ENCODE measurements around the gene LRRC52. TPM values are rescaled to one million over a fixed set of nuclear protein-coding genes. Genes with fewer than 3 reads are reported as not detected.
A peak's percentile ranks its signal among the peaks of the same experiment; 100 is the strongest.

The LRRC52 gene
- total and polyA plus RNA-seq, 8 donors = not detected

- peaks cover 0 to 6% (median 3%) of the 10 kb centered on the region in 4 donors for H3K4me1 ChIP-seq
- 62 to 89% (median 75%) methylated on average over 4 of the region's 4 CpGs for WGBS, 5 donors
- H3K4me3 ChIP-seq = no peak overlapping the region
- H3K36me3 ChIP-seq = no peaks in the 10 kb centered on the region
- intact Hi-C loops (cut with DNase I; ENCODE audit: low total_unique reads) = no loop called here
- TF ChIP-seq POLR2A (IDR thresholded peaks at IDR 0.05) (no peak), CTCF (IDR thresholded peaks at IDR 0.05) (no peak), EP300 (IDR thresholded peaks at IDR 0.05) (no peak), POLR2AphosphoS5 (IDR thresholded peaks at IDR 0.05) (no peak)
- no peaks in the 10 kb centered on the region for H3K9me3 ChIP-seq
- no peak for DNase-seq
- H3K27ac ChIP-seq = no peak overlapping the region
- no peaks in the 10 kb centered on the region for H3K27me3 ChIP-seq
These were observed 10.5 kb upstream of the LRRC52 start for GRCh38 chr1:165533254-165533653.

- TF ChIP-seq EP300 (IDR thresholded peaks at IDR 0.05) = no peak
- no peak for TF ChIP-seq CTCF (IDR thresholded peaks at IDR 0.05)
- no peak for TF ChIP-seq POLR2AphosphoS5 (IDR thresholded peaks at IDR 0.05)
- no peak for TF ChIP-seq POLR2A (IDR thresholded peaks at IDR 0.05)
- Histone ChIP-seq H3K27ac (no peak overlapping the region), H3K4me1 (peaks cover 0 to 5% (median 2%) of the 10 kb centered on the region in 4 donors), H3K4me3 (no peak overlapping the region), H3K36me3 (no peaks in the 10 kb centered on the region), H3K27me3 (no peaks in the 10 kb centered on the region), H3K9me3 (no peaks in the 10 kb centered on the region)
- intact Hi-C loops (cut with DNase I; ENCODE audit: low total_unique reads) = no loop called here
- no peak for DNase-seq
- WGBS, 5 donors = 70 to 82% (median 79%) methylated on average over 3 of the region's 3 CpGs
These were observed 7.8 kb upstream of the LRRC52 start for GRCh38 chr1:165536016-165536415.

GRCh38 chr1:165537356-165538109 is 6.3 kb upstream of the LRRC52 start:
- Histone ChIP-seq H3K27ac (no peak overlapping the region), H3K27me3 (no peaks in the 10 kb centered on the region), H3K4me3 (no peak overlapping the region), H3K36me3 (no peaks in the 10 kb centered on the region), H3K4me1 (peaks cover 0 to 7% (median 6%) of the 10 kb centered on the region in 4 donors), H3K9me3 (no peaks in the 10 kb centered on the region)
- intact Hi-C loops (cut with DNase I; ENCODE audit: low total_unique reads) = no loop called here
- WGBS, 5 donors = 59 to 66% (median 65%) methylated on average over 14 of the region's 14 CpGs
- no peak for DNase-seq
- TF ChIP-seq CTCF (IDR thresholded peaks at IDR 0.05) (no peak), POLR2AphosphoS5 (IDR thresholded peaks at IDR 0.05) (no peak), EP300 (IDR thresholded peaks at IDR 0.05) (no peak), POLR2A (IDR thresholded peaks at IDR 0.05) (no peak)

- Histone ChIP-seq H3K4me1 (peaks cover 0 to 23% (median 20%) of the 10 kb centered on the region in 4 donors), H3K36me3 (no peaks in the 10 kb centered on the region), H3K4me3 (no peak overlapping the region), H3K27ac (no peak overlapping the region), H3K27me3 (no peaks in the 10 kb centered on the region), H3K9me3 (no peaks in the 10 kb centered on the region)
- WGBS, 5 donors = 58 to 80% (median 72%) methylated on average over 4 of the region's 4 CpGs
- intact Hi-C loops (cut with DNase I; ENCODE audit: low total_unique reads) = no loop called here
- no peak for TF ChIP-seq EP300 (IDR thresholded peaks at IDR 0.05)
- DNase-seq = peak in 1 of 2 donors; percentile 17
These were observed 4.5 kb upstream of the LRRC52 start for GRCh38 chr1:165539306-165539705.

GRCh38 chr1:165539908-165540307 is 3.9 kb upstream of the LRRC52 start:
- no peak overlapping the region for H3K4me3 ChIP-seq
- intact Hi-C loops (cut with DNase I; ENCODE audit: low total_unique reads) = no loop called here
- no peak overlapping the region for H3K27ac ChIP-seq
- DNase-seq = no peak
- WGBS, 5 donors = 71 to 88% (median 82%) methylated on average over 3 of the region's 3 CpGs
- no peaks in the 10 kb centered on the region for H3K36me3 ChIP-seq
- peaks cover 0 to 26% (median 22%) of the 10 kb centered on the region in 4 donors for H3K4me1 ChIP-seq
- H3K9me3 ChIP-seq = no peaks in the 10 kb centered on the region
- no peak for TF ChIP-seq CTCF (IDR thresholded peaks at IDR 0.05)
- TF ChIP-seq EP300 (IDR thresholded peaks at IDR 0.05) = no peak
- no peak for TF ChIP-seq POLR2A (IDR thresholded peaks at IDR 0.05)
- no peak for TF ChIP-seq POLR2AphosphoS5 (IDR thresholded peaks at IDR 0.05)
- H3K27me3 ChIP-seq = no peaks in the 10 kb centered on the region
